ENCODE measurements around the gene ANXA4. TPM values are rescaled to one million over a fixed set of nuclear protein-coding genes. Genes with fewer than 3 reads are reported as not detected.
A peak's percentile ranks its signal among the peaks of the same experiment; 100 is the strongest.

ANXA4 gene
- total and polyA plus RNA-seq, 2 of the 13 experiments (the other 11 are each of a cell fraction or from before 2014, with no cell fraction given) = 155 to 168 TPM

DNA sequence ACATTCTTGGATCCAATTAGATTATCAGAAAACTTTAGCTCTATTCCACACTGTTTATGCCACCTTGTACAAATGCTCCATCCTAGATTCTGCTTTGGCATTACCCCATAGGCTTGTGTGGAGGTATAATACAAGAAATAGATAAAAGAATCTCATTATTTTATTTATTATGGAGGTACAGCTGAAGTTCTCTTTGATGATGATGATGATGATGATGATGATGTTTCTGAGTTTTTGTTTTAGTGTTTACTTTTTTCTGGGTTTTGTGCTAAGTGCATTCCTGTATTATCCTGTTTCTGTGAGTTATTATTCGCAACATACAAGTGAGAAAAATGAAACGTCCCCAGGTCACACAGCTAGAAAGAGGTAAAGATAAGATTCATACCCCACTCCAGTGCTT, 43.4 kb downstream of the ANXA4 start:
- H3K4me3 ChIP-seq (replicated peaks in 1 of 3; ENCODE audit: insufficient read depth in 1 of 3, low read depth in 2 of 3, low read length in 3 of 3) = no peak overlapping the region
- ATAC-seq (no peak), DNase-seq (ENCODE audit: low spot score) (no peak), FAIRE-seq (no peak)
- H3K27ac ChIP-seq (ENCODE audit: extremely low read length, insufficient read depth, low read length) = no peak overlapping the region
- 93% methylated on average over 2 of the region's 2 CpGs for WGBS (ENCODE audit: low lambda C conversion rate)
- no peaks in the 10 kb centered on the region for H3K79me2 ChIP-seq (ENCODE audit: insufficient read depth, low read length)
- in situ Hi-C loops (cut with HindIII; ENCODE audit: extremely low pct_ligation_motif_present, low pct_unique_long_range_greater_than_20kb) = no loop called here
- no peaks in the 10 kb centered on the region for H3K27me3 ChIP-seq (ENCODE audit: control insufficient read depth in 1 of 2, insufficient read depth in 2 of 2, low read length in 2 of 2)
- no peak overlapping the region for H3K4me2 ChIP-seq (ENCODE audit: low read depth, low read length)
- no peak overlapping the region for H2AFZ ChIP-seq (ENCODE audit: low read length)
- peaks cover 3% of the 10 kb centered on the region; the same call in 1 of the 2 replicates for H4K20me1 ChIP-seq (ENCODE audit: insufficient read depth, low read length)
- peaks cover 18 to 51% of the 10 kb centered on the region in 2 experiments for H3K36me3 ChIP-seq (replicated peaks in 1 of 2; ENCODE audit: control insufficient read depth in 1 of 2, insufficient read depth in 2 of 2, low read length in 2 of 2)
- ChIA-PET POLR2A (interaction anchor here (1.3 kb wide), 1 partner anchor 44 kb away, joined by 4 read pairs; the partner anchor contains the start of gene ANXA4), CTCF (ENCODE audit: low intra/inter-chr PET ratio, low total read pairs) (no interaction called here)
- intact Hi-C loops (cut with micrococcal nuclease; ENCODE audit: unreplicated experiment) = no loop called here
- BruUV-seq (replicated peaks) = no TSS peak
- peaks cover 59% of the 10 kb centered on the region for H3K4me1 ChIP-seq (ENCODE audit: insufficient read depth, low read length)
- H3K9ac ChIP-seq (ENCODE audit: insufficient read depth, low read depth, low read length) = no peak overlapping the region
- H3K9me3 ChIP-seq (ENCODE audit: low read length) = no peaks in the 10 kb centered on the region
- TF ChIP-seq BRD4 (CRISPR knock-in tag; IDR thresholded peaks at IDR 0.05) (no peak), CREB1 (IDR thresholded peaks at IDR 0.05) (peak; percentile 67), CREB1 (CRISPR knock-in tag; IDR thresholded peaks at IDR 0.05) (no peak)

DNA sequence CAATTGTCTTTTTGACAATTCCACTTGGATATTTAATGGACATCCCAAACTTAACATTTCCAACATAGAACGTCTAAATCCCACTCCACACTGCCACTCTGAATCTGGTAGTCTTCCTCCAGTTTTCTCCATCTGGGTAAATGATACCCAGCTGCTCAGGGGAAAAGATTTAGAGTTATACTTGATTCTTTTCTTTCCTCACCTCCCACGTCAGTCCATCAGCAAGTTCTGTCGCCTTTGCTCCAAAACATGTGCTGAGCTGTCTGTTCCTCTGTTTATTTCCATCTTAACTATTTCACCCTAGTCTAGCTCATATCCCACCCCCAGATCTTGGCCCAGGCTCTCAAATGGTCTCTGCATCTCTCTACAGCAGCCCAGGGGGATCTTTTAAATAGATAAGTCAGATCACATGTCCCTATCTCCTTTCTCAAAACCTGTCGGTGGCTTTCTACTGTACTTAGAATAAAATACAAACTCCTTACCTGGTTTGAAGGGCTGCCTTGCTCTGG, 44.2 kb downstream of the ANXA4 start:
- peaks cover 2% of the 10 kb centered on the region; the same call in 1 of the 2 replicates for H4K20me1 ChIP-seq (ENCODE audit: insufficient read depth, low read length)
- ChIA-PET POLR2A (interaction anchor here (1.3 kb wide), 1 partner anchor 45 kb away, joined by 4 read pairs; the partner anchor contains the start of gene ANXA4), CTCF (ENCODE audit: low intra/inter-chr PET ratio, low total read pairs) (no interaction called here)
- no peak overlapping the region for H3K4me2 ChIP-seq (ENCODE audit: low read depth, low read length)
- H3K9ac ChIP-seq (ENCODE audit: insufficient read depth, low read depth, low read length) = no peak overlapping the region
- H2AFZ ChIP-seq (ENCODE audit: low read length) = no peak overlapping the region
- peaks cover 18 to 58% of the 10 kb centered on the region in 2 experiments for H3K36me3 ChIP-seq (replicated peaks in 1 of 2; ENCODE audit: control insufficient read depth in 1 of 2, insufficient read depth in 2 of 2, low read length in 2 of 2)
- no peaks in the 10 kb centered on the region for H3K9me3 ChIP-seq (ENCODE audit: low read length)
- 90% methylated on average over 4 of the region's 4 CpGs for WGBS (ENCODE audit: low lambda C conversion rate)
- no peak for DNase-seq (ENCODE audit: low spot score)
- ATAC-seq = no peak
- no peak for FAIRE-seq
- H3K4me3 ChIP-seq (replicated peaks in 1 of 3; ENCODE audit: insufficient read depth in 1 of 3, low read depth in 2 of 3, low read length in 3 of 3) = no peak overlapping the region
- H3K79me2 ChIP-seq (ENCODE audit: insufficient read depth, low read length) = no peaks in the 10 kb centered on the region
- H3K27ac ChIP-seq (ENCODE audit: extremely low read length, insufficient read depth, low read length) = no peak overlapping the region
- intact Hi-C loops (cut with micrococcal nuclease; ENCODE audit: unreplicated experiment) (no loop called here), in situ Hi-C loops (cut with HindIII; ENCODE audit: extremely low pct_ligation_motif_present, low pct_unique_long_range_greater_than_20kb) (no loop called here)
- peaks cover 52% of the 10 kb centered on the region for H3K4me1 ChIP-seq (ENCODE audit: insufficient read depth, low read length)
- no TSS peak for BruUV-seq (replicated peaks)
- no peaks in the 10 kb centered on the region for H3K27me3 ChIP-seq (ENCODE audit: control insufficient read depth in 1 of 2, insufficient read depth in 2 of 2, low read length in 2 of 2)
- no peak for TF ChIP-seq GTF3A (CRISPR knock-in tag; conservative IDR thresholded peaks at IDR 0.05)
- TF ChIP-seq KLF15 (CRISPR knock-in tag; IDR thresholded peaks at IDR 0.05; ENCODE audit: borderline replicate concordance) = no peak
- no peak for TF ChIP-seq KIAA2018 (CRISPR knock-in tag; IDR thresholded peaks at IDR 0.05; ENCODE audit: borderline replicate concordance)
- TF ChIP-seq ZNF564 (CRISPR knock-in tag; IDR thresholded peaks at IDR 0.05) = no peak
- no peak for TF ChIP-seq RFXAP (CRISPR knock-in tag; IDR thresholded peaks at IDR 0.05; ENCODE audit: borderline replicate concordance)
- no peak for TF ChIP-seq SSRP1 (CRISPR knock-in tag; IDR thresholded peaks at IDR 0.05)
- TF ChIP-seq MAFK (conservative IDR thresholded peaks at IDR 0.05 in 1 of 2, IDR thresholded peaks at IDR 0.05 in 1 of 2; ENCODE audit: low read length in 2 of 2) = no peak

Data from HepG2 (cell line).